ENCODE data around the gene BTC.
"Not testable (repeated sequence)": the region's sequence is repeated elsewhere in the genome, so short reads cannot be mapped to it uniquely, and the experiment has no call there.

BTC gene

GRCh38 chr4:74755486-74755885 is 38.8 kb downstream of the BTC start:
- DNase-seq: no peak

- DNase-seq: no peak
Observed at GRCh38 chr4:74754218-74754617, 40.1 kb downstream of the BTC start.

- DNase-seq: no peak
Observed at GRCh38 chr4:74752798-74753197, 41.5 kb downstream of the BTC start.

GRCh38 chr4:74751856-74752255 is 42.5 kb downstream of the BTC start:
- no peak for DNase-seq

- no peak for DNase-seq
Observed at GRCh38 chr4:74751247-74751646, 43.1 kb downstream of the BTC start.

- DNase-seq: no peak
Observed at GRCh38 chr4:74742185-74742584, 52.1 kb downstream of the BTC start.

- no peak for DNase-seq
Observed at GRCh38 chr4:74738464-74739143, 55.7 kb downstream of the BTC start.

- DNase-seq: no peak
Observed at GRCh38 chr4:74734995-74735394, 59.3 kb downstream of the BTC start.

GRCh38 chr4:74733756-74734155 is 60.6 kb downstream of the BTC start:
- DNase-seq: no peak

GRCh38 chr4:74724979-74725378 is 69.3 kb downstream of the BTC start:
- DNase-seq: no peak

GRCh38 chr4:74716436-74716765 is 77.9 kb downstream of the BTC start:
- DNase-seq: no peak

GRCh38 chr4:74715706-74716435 is 78.5 kb downstream of the BTC start:
- DNase-seq: no peak

- no peak for DNase-seq
Observed at GRCh38 chr4:74714611-74715130, 79.7 kb downstream of the BTC start.

GRCh38 chr4:74708135-74708534 is 86.2 kb downstream of the BTC start:
- DNase-seq: not testable (repeated sequence)
